T-helper 1 cell treated with Interleukin-12 subunit alpha and Interleukin-12 subunit beta and Interleukin-4 antibody, amounts not matched to agents 30 ng/mL and 1 ng/mL, for 36 hours (primary cell): Measurements from ENCODE around the gene MIX23. TPM values are rescaled to one million over a fixed set of nuclear protein-coding genes. Genes with fewer than 3 reads are reported as not detected.

Experiments
- intact Hi-C: fragments of 100-400 bp; cut with micrococcal nuclease; formaldehyde crosslinking; loops from one replicate; pipeline ENCODE4 v1.15.1; 2024
- total RNA-seq: library from RNA; stranded (reverse); gene quantifications from 2 replicates; pipeline ENCODE4 v1.2.3, GENCODE V29; 2022

MIX23 gene
- total RNA-seq, 1 donor from 2014 or later = 48.1 TPM

DNA sequence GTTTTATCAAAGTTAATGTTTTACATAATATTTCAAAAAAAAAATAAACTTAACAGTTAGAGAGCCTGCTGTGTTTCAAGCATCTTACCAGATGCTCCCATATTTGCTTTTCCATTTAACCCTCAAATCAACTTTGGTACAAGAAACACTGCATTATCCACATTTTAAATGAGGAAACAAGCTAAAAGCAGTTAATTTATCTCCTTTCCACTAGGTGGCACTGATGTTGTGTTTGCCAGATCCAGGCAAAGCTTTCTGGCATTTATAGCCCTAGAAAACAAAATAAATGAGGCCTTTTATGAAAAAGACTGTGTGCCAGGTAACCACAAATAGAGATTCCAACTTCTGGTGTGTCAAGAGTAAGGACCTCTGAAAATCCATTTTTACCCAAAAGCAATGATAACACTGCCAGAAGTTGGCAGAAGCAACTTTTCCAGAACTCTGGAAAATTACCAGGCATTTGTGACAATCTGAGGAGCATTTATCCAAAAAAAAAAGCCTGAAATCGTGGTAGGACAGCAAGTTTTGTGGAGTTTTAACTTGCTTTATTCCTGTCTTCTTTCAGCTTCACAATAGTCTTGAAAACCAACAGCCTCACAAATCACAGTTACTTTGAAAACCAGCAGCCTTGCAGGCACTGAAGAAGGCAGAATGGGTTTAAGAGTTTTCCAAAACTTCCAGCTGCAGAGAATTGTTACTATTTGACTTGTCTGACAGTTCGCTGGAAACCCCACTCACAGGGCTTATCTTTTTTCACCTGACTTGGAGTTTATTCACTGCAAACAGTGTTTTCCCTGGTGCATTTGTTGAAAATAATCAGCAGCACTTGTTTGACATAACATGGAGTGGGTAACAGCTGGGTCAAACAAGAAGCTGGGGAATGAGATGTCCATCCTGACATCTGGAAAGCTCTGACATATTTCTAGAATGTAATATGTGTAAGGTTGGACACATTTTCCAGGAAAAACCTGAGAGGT, 10.1 kb upstream of the MIX23 start:
- intact Hi-C loops = loop anchor here (1.0 to 2.0 kb wide), 6 partner anchors 9 to 635 kb away; partner anchors contain the start of genes FAM162A and WDR5B

DNA sequence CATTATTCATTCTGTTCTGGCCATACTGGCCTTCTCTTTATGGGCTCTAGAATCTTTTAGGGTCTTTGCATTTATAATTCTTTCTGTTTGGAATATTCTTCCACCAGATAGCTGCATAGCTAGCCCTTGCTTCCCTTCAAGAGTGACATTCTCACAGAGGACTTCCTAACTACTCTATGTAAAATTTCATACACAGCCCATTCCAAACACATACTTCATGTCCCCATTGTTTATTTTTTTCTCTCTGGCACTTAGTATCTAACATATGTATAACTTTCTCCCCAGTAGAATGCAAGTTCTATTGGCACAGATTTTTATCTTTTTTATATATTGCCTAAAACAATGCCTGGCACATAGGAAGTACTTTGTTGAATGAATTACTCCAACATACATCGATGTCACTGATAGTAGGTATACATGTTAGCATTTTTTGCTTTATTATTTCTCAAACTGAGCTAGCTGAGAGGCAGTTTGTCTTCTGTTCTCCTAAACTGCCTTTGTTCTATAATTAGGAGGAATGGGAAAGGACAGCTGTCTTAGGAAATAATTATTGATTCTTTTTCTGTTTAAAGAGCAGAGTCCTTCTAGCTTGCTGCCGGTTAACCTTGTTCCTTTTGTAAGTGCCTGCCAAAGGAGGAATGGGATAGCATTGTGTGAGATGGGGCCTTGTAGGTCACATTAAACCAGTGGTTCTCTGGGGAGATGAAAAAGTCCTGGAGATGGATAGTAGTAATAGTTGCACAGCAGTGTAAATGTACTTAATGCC, 8.8 kb upstream of the MIX23 start:
- intact Hi-C loops = loop anchor here (2.0 kb wide), 2 partner anchors 143 to 549 kb away; no protein-coding TSS in a partner anchor

DNA sequence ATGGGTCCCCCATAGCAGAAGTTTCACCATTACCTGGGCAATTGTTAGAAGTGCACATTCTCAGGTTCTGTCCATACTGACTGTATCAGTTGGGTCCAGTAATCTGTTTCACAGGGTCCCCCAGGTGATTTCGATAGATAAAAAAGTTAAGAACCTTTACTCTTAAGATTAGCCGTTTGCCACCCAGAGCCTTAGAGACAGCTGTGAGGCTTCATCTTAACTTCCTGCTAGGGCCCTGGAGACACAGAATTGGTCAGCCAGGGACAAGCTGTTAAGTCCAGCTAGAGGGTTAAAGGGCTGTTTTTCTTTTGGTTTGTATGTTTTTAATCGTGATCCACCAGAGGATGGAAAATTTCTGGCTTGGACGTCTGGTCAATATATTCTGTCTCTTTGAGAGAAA, 7.6 kb upstream of the MIX23 start:
- intact Hi-C loops = no loop called here

DNA sequence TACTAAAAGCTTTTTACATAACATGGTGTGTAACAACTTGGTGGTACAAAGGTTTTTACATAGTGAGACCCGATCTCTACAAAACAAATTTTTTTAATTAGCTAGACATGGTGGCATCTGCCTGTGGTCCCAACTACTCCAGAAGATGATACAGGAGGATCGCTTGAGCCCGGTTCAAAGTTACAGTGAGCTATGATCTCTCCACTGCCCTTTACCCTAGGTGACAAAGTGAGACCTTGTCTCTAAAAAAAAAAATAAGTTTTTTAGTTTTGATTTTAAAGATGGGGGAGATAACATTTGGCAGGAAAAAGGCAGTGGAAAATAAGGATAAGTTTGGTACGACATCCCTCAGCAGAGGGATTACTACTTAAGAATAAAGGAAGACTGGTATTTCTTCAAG, 6.9 kb upstream of the MIX23 start:
- intact Hi-C loops = no loop called here

DNA sequence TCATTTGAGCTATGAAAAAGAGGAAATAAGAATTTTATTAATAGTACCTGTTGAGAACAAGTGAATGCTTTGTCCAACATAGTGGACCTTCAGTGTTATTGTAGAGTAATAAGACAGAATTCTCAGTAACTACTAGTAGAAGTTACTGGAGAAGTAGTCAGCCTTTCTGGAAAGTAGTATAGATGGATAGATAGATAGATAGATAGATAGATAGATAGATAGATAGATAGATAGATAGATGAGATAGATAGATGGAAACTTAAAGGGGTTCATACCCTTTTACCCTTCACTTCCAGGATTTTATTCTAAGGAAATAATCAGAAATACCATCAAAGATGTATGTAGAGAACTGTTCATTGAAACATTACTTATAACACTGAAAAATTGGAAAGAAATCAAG, 6.2 kb upstream of the MIX23 start:
- intact Hi-C loops = no loop called here

- intact Hi-C loops = no loop called here
Observed at GRCh38 chr3:122387709-122388108, 4.7 kb upstream of the MIX23 start.

- intact Hi-C loops = loop anchor here (1.0 to 5.0 kb wide), 17 partner anchors 9 to 1641 kb away; partner anchors contain the start of genes EAF2, GOLGB1, GTF2E1 and HACD2
Observed at GRCh38 chr3:122383771-122384697, 1.0 kb upstream of the MIX23 start, which contains the start of gene FAM162A. TSS of gene FAM162A (plus strand) at chr3:122384182. CDS start at chr3:122384266, 84 bp downstream.

GRCh38 chr3:122377975-122378374, 5.1 kb downstream of the MIX23 start:
- intact Hi-C loops = no loop called here

GRCh38 chr3:122374034-122374433, 9.0 kb downstream of the MIX23 start:
- intact Hi-C loops = no loop called here

DNA sequence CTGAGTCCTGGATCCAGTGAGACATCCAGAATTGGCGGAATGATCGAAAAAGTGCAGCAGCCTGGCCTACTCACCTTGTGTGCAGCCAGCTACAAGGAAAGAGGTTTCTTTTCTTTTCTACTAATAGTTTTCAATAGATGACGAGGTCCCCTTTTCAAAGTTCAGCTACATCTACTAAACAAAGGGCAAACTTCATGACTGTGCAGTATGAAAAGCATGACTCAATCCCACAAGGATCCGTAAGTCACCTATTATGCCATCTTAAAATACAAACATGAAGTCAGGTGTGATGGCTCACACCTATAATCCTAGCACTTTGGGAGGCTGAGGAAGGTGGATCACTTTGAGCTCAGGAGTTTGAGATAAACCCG, 16.7 kb downstream of the MIX23 start:
- intact Hi-C loops = no loop called here

DNA sequence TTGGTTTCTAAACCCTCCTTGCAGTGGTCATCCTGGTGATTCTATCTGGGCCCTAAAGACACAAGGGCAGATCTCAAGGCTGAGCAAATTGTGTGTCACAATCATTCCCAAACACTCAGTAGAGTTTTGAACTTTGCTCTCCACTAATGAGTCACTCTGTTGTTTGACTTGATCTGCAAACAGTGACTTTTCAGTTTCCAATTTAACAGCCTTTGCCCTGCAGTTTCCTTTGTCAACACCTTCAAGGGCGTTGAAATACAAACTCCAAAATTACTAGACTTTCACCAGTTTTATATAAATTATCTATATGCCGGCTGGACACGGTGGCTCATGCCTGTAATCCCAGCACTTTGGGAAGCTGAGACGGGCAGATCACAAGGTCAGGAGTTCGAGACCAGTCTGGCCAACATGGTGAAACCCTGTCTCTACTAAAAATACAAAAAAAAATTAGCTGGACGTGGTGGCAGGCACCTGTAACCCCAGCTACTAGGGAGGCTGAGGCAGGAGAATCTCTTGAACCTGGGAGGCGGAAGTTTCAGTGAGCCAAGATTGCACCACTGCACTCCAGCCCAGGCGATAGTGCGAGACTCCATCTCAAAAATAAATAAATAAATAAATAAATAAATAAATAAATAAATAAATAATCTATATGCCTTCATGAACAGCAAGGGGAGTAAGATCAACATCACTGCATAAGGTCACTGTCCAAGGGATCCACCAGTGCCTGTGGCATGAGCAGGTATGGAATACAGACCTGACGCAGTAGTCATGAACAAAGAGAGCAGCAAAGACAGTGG, 17.3 kb downstream of the MIX23 start:
- intact Hi-C loops = loop anchor here (1.0 to 2.0 kb wide), 3 partner anchors 18 to 265 kb away; partner anchors contain the start of gene MIX23

GRCh38 chr3:122365073-122365472, 18.0 kb downstream of the MIX23 start:
- intact Hi-C loops = loop anchor here (1.0 to 2.0 kb wide), 3 partner anchors 18 to 264 kb away; partner anchors contain the start of gene MIX23

DNA sequence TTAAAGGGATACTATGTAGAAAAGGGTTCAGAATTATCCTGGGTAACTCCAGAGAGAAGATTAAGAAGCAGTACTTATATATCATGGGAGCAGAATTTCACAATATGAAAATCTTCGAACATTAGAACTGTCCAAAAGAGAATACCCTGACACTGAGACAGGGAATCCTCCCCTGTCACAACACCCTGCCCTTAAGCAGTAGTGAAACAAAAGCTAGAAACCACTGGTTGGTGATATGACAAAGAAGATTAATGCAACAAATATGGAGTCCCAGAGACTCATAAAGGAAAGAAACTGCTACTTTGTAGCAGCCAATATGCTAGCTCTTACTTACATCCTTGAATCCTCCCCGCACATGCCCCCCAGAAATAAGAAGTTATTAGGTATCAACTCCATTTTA, 18.5 kb downstream of the MIX23 start:
- intact Hi-C loops = loop anchor here (2.0 kb wide), 2 partner anchors 42 to 264 kb away; no protein-coding TSS in a partner anchor

DNA sequence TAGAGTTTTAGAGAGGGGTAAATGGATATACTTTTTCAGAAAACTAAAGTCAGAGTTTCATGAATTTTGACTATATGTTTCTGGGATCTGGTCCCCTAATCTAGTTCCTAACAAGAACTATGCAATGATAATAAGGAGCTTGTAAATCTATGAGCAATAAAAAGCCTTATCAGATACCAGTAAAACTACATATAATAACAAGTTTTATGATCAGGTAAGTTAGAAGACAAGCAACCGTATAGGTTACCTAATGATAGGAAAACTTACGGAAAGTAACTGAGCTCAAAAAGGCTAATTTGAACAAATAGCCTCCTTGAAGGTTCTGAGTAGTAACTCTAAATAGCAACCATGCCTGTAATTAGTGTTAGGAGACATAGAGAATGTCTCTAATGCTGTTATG, 21.0 kb downstream of the MIX23 start:
- intact Hi-C loops = no loop called here

- intact Hi-C loops = no loop called here
Observed at GRCh38 chr3:122358703-122359032, 24.4 kb downstream of the MIX23 start.

GRCh38 chr3:122357828-122358702, 25.0 kb downstream of the MIX23 start:
- intact Hi-C loops = no loop called here

DNA sequence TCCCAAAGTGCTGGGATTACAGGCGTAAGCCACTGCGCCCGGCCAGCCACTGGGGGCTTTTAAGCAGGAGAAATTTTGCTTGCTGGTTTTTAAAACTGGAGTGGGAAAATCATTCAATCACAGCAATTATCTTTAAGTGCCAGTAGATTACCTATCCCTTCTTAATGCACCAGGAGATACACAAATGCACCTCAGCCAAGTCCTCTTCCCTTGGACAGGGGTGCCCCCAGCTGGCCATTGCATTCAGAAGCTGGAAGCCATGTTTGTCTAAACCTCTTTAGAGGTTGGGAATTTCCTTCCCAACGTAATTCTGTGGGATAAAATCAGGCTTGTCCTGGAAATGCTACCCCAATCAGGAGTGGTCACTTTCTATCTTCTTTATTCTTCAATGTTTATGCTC, 26.6 kb downstream of the MIX23 start:
- intact Hi-C loops = loop anchor here (1.0 kb wide), 3 partner anchors 50 to 810 kb away; no protein-coding TSS in a partner anchor

DNA sequence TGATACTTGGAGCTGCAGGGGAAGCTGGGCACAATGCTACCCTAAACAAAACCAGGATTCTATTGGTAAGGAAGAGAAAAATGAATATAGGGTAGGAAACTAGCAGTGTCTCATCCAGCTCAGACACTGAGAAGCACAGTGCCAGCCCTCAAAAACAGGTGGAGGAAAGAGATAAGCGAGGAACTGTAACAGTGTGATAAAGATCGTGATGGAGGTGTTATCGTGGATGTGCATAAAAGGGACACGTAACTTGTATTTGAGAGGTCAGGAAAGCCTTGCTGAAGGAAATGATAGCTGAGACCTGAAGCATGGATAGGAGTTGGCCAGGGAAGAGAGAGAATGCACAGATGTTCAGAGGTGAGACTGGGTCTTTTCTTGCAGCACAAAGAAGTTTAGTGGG, 27.4 kb downstream of the MIX23 start:
- intact Hi-C loops = loop anchor here (1.0 kb wide), 3 partner anchors 49 to 809 kb away; no protein-coding TSS in a partner anchor

DNA sequence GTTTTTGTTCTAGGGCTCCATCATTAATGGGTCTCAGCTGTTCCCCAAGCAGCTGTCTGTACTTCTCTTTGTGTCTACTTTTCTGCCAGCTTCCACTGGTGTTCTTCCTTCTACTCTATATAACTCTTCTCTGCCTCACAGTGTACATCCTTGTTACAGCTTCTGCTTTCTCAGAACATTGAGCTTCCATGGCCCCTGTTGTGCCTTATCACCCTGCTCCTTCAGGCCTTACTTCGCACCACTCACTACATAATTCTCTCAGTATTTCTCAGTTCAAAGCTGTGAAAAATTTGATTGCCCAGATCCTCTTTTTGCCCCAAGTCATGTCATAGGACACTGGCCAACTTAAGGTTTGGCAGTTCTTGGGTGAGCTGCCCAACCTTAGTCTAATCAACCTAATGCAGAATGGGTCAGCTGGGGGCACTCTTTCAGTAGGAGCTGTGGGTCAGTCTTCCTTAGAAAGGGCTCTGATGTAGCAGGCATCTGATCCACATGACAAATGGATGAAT, 29.1 kb downstream of the MIX23 start:
- intact Hi-C loops = no loop called here
